NCI-H526 (cell line): Measurements from ENCODE around the gene MOSPD3.
"Not testable (repeated sequence)": the region's sequence is repeated elsewhere in the genome, so short reads cannot be mapped to it uniquely, and the experiment has no call there.

ENCODE experiments used
- DNase-seq, 2 experiments: peaks; one replicate each; lab custom pipeline; 2025; lab: John Stamatoyannopoulos, UW

MOSPD3 gene, protein sequence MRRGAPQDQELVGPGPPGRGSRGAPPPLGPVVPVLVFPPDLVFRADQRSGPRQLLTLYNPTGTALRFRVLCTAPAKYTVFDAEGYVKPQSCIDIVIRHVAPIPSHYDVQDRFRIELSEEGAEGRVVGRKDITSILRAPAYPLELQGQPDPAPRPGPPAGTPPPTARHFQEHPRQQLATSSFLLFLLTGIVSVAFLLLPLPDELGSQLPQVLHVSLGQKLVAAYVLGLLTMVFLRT

DNA sequence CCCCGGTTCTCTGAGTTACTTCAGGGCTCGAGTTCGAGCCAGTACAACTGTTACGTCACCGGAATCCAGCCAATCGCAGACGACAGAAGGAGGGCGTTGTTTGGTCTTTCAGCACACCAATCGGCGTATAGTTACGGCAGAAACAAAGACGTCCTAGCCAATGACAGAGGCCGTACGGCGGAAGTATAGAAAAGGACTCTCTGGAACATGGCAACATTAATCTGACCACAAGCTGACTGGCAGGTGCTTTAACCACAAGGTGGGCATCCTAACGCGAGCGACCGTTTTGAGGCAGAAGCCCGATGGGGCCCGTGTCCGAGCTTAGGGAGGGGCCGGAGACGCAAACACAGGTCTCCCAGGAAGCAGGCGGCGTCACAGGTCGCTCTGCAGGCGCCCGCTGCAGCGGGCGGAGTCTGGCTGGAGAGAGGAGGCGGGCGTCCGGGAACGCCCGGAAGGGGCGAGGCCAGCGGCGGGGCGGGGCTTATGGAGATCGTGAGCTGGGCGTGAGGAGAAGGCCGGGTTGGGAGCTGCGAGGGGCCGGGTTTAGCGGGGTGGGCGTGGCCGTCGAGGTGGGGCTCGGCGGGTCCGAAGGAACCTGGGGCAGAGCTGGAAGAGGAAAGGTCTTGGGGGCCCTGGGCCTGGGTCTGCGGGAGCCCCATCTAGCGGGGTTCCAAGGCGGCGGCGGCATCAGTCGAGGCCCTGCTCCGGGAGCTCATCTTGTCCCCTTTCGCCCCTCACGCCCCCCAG, at the start of gene MOSPD3:
MOSPD3 (plus strand) TSS at position 558 of the 747 bp plus-strand sequence. CDS start 252 bp downstream, outside the sequence.
- peak; percentile 99 to 100 for DNase-seq

DNA sequence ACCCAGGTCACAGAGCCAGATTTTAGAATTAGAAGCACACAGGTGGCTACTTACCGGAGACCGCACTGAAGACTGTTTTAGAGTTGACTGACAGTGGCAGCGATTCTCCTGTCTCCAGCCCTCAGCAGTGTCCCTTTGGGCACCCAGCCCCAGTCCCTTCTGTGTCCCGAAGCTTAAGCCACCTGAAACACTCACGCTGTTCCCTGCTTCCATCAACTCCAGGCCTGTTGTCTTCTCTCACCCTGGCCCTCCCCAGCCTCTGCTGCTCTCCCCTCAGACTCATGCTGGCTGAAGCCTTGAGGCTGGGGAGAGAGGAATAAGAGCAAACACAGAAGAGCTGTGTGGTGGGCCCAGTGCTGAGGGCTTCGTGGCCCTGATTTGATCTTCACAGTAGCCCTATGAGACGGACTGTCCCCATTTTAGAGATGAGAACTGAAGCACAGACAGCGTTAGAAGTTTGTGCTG, 49.2 kb upstream of the MOSPD3 start:
- DNase-seq = no peak

DNA sequence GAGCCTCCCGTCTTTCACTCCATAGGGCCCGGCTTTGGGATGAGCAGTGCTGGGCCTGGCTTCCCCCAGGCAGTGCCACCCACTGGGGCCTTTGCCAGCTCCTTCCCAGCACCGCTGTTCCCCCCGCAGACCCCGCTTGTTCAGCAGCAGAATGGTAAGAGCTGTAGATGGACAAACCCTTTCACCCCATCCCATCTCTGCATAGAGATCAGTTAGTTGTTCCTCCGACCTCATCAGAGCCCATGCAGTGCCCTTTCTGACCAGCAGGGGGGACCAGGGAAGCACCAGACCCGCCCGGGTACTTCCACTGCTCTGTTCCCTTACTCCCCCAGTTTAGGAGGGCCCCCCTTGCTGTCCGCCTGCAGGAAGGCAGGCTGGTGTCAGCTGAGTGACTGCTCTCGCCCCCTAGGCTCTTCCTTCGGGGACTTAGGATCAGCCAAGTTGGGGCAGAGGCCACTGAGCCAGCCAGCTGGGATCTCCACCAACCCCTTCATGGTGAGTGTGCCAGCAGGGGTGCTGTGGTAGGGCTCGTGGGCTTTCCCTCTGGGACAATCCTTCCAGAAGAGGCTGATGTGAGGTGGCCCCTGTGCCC, 48.4 kb upstream of the MOSPD3 start:
- peak in 1 of 2 experiments; percentile 76 for DNase-seq

DNA sequence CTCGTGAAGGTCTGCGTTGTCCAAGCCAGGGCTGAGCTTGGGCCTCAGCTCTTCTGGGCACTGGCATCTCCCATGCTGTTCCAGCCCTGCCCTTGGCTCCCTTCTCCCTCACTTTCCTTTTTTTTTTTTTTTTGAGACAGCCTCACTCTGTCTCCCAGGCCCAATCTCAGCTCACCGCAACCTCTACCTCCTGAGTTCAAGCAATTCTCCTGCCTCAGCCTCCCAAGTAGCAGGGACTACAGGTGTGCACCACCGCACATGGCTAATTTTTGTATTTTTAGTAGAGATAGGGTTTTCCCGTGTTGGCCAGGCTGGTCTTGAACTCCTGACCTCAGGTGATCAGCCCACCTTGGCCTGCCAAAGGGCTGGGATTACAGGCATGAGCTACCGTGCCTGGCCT, 47.9 kb upstream of the MOSPD3 start:
- not testable (repeated sequence) for DNase-seq

DNA sequence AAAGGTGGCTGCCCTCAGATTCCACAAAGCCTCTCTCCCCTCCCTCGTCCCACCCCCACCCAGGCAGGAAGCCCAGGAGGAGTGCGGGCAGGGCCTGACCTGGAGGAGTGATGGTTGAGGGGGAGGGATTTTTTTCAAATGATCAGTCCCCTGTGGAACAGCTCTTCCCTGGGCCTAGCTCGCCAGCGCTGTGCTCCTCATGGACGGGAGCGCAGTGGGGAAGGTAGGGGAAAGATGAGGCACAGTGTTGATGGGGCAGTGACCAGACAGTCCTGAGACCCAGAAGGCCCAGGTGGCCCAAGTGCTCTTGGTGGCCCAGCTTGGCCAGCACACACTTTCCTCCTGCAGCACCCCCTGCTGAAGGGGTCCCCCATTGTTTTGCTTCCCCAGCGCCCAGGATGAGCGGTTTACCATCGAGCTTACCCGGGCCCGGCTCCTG, 47.2 kb upstream of the MOSPD3 start:
- DNase-seq = no peak

DNA sequence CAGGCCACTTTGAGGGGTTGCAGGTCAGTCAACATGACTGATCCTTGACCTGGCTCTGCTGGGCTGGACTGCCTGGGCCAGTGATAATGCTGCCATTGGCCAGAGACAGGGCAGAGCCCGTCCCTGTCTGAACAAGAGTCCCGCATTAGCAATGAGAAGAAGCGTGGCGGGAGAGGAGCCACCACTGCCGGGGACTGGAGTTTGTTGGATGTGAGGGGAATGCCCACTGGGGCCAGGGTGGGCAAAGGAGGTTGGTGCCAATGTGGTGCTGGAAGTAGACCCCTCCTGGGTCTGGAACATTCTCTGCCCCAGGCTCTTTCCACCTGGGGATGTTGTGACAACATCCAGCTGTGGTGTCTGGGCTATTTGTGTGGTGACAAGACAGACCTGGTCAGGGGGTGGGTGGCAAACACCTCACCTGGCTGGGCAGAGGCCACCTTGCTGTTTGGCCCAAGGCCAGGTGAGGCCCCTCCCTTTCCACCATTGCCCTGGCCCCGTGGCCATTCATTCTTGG, 46.3 kb upstream of the MOSPD3 start:
- no peak for DNase-seq

DNA sequence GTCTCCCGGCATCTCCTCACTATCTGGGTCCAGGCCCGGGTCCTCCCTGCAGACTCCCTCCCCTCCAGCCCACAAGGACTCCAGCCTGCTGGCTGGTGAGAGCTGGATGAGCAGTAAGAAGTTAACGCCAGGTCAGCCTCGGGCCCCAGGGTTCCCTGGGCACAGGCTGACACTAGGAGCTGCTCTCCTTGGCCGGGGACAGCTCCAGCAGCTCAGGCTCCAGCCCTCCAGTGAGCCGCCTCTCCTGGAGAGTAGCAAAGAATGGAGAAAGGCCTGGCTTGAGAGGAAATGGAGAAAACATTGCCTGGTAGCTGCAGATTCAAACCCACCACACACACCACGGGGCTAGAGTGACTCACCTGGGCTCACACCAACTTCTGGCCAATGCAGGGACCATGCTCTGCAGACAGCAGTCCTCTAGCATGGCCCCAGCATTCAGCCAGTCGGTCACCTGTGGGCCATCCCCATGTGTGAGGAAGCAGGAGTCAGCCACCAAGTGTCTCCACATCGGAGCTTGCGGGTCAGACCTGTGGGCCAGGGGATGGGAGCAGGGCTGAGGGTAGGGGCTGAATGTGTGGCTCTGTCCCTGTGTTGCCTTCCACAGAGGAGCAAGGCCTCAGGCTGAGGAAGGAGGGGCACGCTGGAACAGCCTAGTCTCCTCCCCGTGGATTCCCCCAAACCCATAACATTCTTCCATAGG, 45.2 kb upstream of the MOSPD3 start:
- DNase-seq = no peak

DNA sequence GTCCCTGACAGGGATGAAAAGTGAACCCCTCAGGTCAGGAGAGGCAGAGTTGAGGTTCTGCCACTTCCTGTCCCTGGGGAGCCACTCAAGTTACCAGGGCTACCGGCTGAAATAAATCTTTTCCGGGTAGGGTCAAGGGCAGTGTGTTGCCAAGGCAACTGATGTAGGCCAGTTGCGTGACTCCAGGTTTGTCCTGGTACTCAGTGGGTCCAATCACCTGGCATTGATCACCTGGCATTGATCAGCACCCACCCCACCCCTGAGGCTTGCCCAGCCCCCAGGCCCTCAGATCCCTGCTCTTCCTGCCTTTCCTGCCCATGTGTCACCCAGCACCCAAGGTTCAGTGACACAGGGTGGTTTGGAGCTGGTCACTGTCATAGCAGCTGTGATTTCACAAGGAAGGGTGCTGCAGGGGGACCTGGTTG, 44.6 kb upstream of the MOSPD3 start:
- DNase-seq = no peak

DNA sequence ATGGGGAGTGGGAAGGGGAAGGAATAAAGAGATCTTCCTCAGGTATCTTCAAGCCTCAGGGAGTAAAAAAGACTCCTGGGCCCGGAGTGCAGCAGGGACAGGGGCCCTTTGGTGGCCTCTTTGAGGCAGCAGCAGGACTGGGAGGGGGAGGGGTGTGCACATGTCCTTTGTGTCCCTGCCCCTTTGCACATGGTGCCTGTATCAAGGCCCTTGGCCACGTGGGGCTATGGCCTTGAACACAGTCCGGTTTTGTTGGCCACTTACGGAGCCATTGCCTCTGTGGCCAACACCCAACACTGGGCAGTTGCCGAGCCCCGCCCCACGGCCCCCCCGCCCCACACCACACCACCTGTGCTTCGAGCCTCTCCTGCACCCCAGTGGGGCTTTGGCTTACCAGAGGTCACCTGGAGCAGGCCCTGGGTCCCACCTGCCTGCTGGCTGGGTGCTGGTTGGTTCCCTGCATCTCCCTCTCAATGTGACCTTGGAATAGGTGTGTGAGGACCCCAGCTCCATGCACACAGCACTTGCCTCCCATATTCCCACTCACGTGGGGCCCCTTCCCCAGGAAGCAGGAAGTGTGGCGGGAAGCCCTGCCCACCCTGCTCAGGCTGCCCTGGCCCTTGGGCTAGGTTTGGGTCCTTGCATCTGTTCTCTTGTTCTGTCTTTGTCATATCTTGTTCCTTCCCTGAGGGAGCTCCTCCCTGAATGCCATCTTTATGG, 44.0 kb upstream of the MOSPD3 start:
- no peak for DNase-seq

DNA sequence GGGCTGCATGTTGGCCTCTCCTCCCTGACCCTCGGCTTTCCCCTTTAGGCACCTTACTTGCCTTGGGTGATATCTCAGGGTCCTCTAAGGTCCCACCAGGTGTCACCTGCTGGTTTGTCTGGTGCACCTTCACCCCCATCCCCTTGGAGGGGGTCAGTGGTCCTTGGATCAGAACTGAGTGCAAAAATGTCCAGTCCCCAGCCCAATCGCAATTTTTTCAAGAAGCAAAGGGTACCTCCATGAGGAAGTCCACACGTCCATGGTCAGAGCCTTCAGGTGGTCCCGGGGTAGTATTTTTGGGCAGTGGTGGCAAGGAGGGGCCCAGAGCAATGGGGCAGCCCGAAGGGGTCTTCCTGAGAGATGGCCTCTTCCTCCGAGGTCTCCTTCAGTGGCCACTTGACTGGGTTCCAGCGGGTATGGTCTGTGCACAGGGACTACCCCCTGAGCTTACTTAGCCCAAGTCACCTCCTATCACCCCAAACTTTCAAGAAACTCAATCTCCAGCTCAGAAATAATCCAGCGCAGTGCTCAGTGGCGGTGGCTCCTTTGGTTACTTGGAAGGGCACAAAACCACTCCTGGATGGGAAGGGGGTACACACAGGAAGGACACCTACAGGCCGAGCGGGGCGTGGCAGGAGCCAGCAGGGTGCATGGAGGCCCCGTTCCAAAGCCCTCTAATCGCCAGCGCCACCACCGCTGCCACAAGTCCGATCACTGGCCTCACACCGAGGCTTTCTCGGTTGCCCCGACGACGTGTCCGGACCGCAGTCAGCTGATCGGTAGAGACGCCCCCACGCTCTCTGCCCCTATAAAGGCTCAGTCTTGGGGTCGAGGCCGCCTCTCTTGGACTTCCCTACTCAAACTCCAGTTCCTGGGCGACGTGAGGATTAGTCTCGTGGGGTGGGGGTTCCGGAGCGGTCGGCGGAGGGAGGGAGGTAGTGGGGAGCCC, 43.2 kb upstream of the MOSPD3 start:
- peak; percentile 30 to 88 for DNase-seq

DNA sequence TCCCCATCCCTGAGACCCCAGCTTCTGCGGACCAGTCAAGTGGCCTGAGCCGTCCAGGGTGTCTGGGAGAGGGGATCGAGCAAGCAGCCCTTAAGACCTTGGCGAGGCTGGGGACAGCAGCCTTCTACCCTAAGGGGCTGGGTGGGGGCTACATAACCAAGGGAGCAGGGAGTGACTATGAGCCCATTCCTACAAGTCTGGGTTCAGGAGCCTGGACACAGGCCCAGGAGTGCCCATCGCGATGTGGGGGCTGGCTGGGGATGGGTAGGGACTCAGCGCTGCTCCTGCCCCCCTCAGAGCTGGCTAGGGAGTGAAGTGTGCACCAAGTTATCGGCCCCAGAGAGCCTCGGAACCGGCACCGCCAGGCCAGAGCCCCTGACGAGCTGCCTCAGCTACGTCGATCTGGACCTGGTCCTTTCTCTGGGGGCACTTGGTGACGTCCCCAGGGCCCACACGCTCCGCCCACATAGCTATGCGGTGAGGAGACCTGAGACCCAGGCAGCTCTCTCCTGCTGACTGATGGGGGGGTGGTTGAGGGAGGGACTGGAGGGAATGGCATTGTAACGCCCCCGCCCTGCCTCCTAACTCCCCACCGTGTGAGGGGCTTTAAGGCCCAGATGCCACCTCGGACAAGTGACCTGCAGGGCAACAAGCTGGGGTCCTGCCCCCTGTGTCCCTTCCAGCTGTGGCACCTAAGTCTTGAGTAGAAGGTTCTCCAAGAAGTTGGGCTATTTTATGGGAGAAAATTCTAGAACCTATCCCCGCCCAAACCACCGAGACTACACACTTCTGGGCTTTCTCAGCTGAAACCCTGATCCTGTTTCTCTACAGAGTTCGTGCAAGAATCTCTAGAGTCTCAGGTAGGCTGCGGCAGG, 41.1 kb upstream of the MOSPD3 start:
- DNase-seq = no peak

DNA sequence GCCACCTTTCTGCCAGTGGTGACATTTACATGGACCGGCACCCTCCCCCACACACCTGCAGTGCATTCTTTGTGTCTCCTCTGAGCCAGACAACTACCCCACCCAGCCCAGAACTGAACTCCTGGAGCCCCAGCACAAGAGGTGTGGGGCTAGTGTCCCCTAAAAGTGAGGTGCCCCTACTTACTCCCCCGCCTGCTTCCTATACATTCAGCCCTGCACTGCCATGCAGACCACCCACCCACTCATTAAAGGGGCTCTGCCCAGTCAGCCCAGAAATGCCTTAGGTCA, 40.6 kb upstream of the MOSPD3 start:
- DNase-seq = peak in 1 of 2 experiments; percentile 43

DNA sequence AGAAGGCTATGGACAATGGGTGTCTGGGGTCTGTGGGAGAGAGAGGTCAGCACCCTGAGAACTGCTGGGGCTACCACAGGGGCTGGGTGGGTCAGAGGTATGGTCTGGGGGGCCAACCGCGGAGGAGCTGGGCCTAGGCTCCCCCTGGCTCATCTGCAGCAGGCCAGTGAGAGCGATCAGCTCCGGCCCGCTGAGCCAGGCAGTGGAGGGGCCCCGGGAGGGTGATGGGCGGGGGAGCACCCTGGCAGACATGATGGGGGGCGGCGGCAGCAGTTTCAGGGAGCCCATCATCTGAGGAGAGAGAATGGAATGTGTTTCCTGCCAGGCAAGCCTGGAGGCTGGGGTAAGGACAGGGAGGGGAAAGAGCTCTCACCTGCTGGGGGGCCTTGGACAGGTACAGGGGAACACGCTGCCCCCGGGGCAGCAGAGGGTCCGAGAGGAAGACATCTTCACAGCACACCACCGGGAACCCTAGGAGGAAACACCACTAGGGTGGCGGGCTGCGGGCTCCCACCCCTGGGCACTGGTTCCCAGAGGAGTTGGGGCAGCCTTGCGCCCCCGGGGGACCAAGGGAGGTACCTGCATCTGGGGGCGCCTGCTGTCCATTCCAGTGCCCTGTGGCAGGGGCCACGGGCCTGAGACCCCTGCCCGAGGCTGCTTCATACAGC, 39.9 kb upstream of the MOSPD3 start:
- DNase-seq = no peak

DNA sequence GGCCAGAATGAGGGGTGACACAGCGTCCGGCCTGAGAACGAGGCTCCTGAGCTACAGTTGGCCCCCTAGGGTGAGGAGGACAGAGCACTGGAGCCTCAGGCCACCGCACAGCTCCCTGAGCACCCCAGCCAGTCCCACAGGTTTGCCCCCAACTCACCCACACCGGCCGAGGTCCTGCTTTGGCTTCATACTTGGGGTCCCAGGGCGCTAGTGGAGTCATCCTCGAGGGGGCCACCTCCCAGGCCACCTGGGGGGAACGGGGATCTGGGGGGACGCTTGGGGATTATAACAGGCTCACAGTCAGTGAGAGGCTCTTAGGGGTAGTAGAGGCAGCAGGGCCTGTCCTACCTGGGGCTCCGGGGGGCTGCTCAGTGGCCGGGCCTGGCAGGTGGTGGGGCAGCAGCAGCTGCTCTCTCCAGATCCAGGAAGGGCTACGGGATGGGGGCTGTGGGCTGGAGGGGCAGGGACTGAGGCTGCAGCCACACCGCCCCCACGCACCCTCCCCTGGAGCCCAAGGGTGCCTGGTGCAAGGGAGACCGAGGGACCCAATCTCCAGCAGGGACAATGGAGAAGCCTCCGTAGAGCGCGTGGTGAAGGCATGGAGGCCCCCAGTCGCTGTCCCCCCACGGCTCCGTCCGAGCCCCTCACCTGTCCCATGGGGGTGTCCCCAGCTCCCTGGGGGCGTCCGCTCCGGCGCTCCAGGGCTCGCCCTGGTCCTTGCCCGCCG, 39.2 kb upstream of the MOSPD3 start:
- DNase-seq = no peak

DNA sequence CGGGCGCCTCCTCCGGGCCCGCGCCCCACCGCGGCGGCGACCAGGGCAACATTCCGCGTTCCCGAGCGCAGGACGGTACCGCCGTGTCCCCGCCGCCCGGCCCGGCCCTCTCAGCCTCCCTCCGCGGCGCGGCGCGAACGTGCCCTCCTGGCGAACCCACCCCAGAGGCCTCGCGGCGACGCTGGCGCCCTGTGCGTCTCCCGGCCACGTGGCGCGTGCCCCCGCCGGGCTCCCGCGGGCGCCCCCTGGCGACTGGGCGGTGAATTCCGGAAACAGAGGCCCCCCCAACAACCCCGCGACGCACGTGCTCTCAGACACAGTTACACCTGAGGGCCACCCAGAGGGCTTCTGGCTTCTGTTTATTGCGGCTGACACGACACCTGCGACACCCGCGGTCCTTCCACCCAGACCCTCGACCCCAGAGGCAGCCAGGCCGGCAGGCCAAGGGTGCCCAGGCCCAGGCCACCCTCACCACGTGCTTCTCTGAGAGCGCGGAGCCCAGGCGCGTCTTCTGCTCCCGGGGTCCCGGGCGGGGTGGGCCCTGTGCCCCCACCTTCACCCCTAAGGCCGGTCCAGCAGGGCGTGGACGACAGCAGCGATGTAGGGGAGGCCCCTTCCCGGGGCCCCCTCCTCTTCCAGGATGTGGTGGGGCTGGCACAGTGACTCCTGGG, 38.5 kb upstream of the MOSPD3 start, which contains the start of gene SAP25:
SAP25 (minus strand) TSS at position 210 of the 671 bp plus-strand sequence; CDS start at position 52, 158 bp downstream.
- DNase-seq = no peak

DNA sequence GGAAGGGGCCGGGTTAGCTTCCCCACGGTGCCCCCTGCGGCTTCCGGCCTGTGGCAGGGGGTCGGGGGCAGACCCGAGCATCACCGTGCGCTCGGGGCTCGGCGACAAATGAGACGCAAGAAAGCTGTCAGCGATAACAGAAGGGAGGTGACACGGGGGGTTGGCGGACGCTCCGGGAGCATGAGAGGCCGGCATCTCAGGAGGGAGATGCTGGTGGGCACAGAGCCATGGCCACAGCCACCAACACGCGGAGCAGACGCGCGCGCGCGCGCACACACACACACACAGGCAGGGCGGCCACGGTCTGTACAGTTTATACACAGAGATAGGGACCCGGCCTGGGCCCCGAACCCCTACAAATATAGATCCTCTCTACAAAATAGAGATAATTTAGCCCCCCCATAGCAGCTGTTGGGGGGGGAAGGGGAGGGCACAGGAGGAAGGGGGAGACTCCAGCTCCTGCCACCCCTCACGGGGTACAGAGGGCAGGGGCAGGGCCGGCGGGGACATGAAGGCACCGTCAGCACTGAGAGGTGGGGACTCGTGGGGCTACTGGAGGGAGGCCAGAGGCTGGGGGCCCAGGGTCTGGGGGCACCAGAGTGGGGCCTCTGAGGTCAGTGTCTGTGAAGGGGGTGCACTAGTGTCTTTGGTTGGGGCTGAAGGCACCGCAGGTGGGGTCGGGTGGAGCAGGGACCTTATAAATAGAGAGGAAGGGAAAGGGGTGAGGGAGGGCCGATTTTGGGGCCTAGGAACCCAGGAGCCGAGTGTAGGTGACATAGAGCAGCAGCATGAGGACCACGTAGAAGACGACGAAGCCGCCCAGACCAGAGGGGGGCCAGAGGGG, 37.8 kb upstream of the MOSPD3 start:
- DNase-seq = no peak

DNA sequence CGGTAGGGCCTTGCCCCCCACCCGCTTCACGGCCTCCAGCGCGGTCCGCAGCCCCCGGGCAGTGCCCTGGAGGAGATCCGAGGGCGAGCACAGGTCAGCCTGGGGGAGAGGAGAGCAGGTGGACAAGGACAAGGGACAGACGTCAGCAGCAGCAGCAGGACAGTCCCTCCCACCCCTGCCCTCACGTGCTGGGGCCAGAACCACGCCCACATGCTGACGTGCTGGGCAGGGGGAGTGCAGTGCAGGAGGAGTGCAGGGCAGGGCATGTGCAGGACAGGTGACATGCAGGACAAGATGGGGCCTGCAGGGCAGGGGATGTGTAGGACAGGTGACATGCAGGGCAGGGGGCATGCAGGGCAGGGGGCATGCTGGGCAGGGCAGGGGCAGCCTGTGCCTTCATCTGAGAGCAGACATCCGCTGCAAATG, 37.1 kb upstream of the MOSPD3 start:
- DNase-seq = no peak
